WI38 (cell line): ENCODE measurements around the gene GAN.

ENCODE experiments used
- H3K4me3 ChIP-seq: 2 replicates; pipeline ENCODE4 v1.5.1; 2011; ENCODE audit warnings: low read depth, mild to moderate bottlenecking, control low read depth, low read length
- CTCF ChIP-seq: IDR thresholded peaks from 2 replicates; pipeline ENCODE4 v1.5.1; 2012; ENCODE audit warnings: low read depth, mild to moderate bottlenecking, control low read depth, low read length

The GAN gene

GRCh38 chr16:81319221-81319912 is 4.6 kb downstream of the GAN start:
- H3K4me3 ChIP-seq: 0 out of 2 replicates have a peak overlapping the region, but pooled peaks have one; percentile 22
- TF ChIP-seq CTCF: no peak

GRCh38 chr16:81321039-81321438 is 6.3 kb downstream of the GAN start:
- TF ChIP-seq CTCF: no peak
- no peak overlapping the region for H3K4me3 ChIP-seq

- no peak overlapping the region for H3K4me3 ChIP-seq
- no peak for TF ChIP-seq CTCF
These were observed 6.8 kb downstream of the GAN start for GRCh38 chr16:81321536-81321935.

- H3K4me3 ChIP-seq: no peak overlapping the region
- TF ChIP-seq CTCF: no peak
These were observed 10.0 kb downstream of the GAN start for GRCh38 chr16:81324808-81325207.

- TF ChIP-seq CTCF: no peak
- H3K4me3 ChIP-seq: no peak overlapping the region
These were observed 12.2 kb downstream of the GAN start for GRCh38 chr16:81327011-81327410.

GRCh38 chr16:81327447-81328196 is 12.9 kb downstream of the GAN start:
- TF ChIP-seq CTCF: no peak

GRCh38 chr16:81329947-81330346 is 15.2 kb downstream of the GAN start:
- no peak overlapping the region for H3K4me3 ChIP-seq
- no peak for TF ChIP-seq CTCF

More at GRCh38 chr16:81327447-81328196, 12.9 kb downstream of the GAN start:
- no peak overlapping the region for H3K4me3 ChIP-seq
